H1 (cell line): Measurements from ENCODE around the gene AHRR. TPM values are rescaled to one million over a fixed set of nuclear protein-coding genes. Genes with fewer than 3 reads are reported as not detected.

Experiments
- CTBP2 ChIP-seq: IDR thresholded peaks from 2 replicates; pipeline ENCODE4 v1.7.0; 2011; ENCODE audit warnings: borderline replicate concordance, mild to moderate bottlenecking, moderate library complexity, mixed read lengths, low read length; ENCODE audit not compliant: insufficient read depth, insufficient read length
- YY1 ChIP-seq: IDR thresholded peaks from 2 replicates; pipeline ENCODE4 v1.6.1; 2011; ENCODE audit warnings: low read depth, mild to moderate bottlenecking, low read length
- ZNF274 ChIP-seq: IDR thresholded peaks from 2 replicates; pipeline ENCODE4 v1.7.0; 2012; ENCODE audit warnings: low read length, borderline replicate concordance; ENCODE audit errors: extremely low read depth
- polyA plus RNA-seq, 7 experiments: library from polyadenylated mRNA; depleted of rRNA in 3 of 7; stranded (reverse) in 5 of 7; unstranded in 2 of 7; fragments of >200 nt in 5 of 7; fragments of 200-250 nt in 2 of 7; gene quantifications; 1 replicate in 5 of 7; 2 replicates in 1 of 7; 4 replicates in 1 of 7; pipeline versions ENCODE4 v1.2.1 to v1.2.3, GENCODE V29; 2011 to 2013; ENCODE audit warnings: missing spikeins in 2 of 7, mixed read lengths in 2 of 7
- total RNA-seq: library from RNA; stranded (reverse); fragmentation: NEBNext Ultra II Directional; extraction: Animal tissue kit (Norgen Biotek cat#: 25700); gene quantifications from 2 replicates; pipeline ENCODE4 v1.2.1, GENCODE V29; 2021

The AHRR gene
- total and polyA plus RNA-seq, 2 of the 8 experiments (the other 6 are each of a cell fraction or from before 2014, with no cell fraction given): 0.41 to 0.80 TPM

- TF ChIP-seq CTBP2 (no peak), YY1 (no peak), ZNF274 (no peak)
These were observed 8.3 kb downstream of the AHRR start (continued) for GRCh38 chr5:329768-330167.
